GM10266 (cell line): ENCODE data around the gene CFAP77.

ENCODE experiments used
- DNase-seq: peaks from one replicate; pipeline ENCODE4 v3.0.0; 2012; ENCODE audit errors: extremely low spot score
- TF ChIP-seq, protein P1 (sequence below): IDR thresholded peaks from 2 replicates; pipeline ENCODE4 v1.5.1; 2012; ENCODE audit warnings: mild to moderate bottlenecking, low read depth; ENCODE audit not compliant: control insufficient read depth, insufficient read depth; ENCODE audit errors: missing control alignments

Gene CFAP77

DNA sequence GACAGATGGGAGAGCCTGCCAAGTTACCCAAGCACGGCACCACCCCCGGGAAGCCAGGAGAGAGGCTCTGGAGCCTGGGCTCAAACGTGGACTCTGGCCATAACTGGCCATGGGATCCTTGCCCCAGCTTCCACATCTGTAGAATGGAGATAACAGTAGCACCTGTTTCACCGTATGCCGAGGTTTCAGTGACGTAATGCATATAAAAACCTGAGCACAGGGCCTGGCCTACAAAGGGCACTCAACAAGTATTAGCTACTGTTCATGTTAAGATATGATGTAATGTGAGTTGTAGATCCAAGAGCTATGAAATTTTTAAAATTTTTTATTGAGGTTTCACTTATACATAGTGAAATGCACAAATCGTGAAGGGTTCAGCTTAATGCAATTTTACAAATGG lies 90.2 kb downstream of the CFAP77 start:
- TF ChIP-seq, protein P1, sequence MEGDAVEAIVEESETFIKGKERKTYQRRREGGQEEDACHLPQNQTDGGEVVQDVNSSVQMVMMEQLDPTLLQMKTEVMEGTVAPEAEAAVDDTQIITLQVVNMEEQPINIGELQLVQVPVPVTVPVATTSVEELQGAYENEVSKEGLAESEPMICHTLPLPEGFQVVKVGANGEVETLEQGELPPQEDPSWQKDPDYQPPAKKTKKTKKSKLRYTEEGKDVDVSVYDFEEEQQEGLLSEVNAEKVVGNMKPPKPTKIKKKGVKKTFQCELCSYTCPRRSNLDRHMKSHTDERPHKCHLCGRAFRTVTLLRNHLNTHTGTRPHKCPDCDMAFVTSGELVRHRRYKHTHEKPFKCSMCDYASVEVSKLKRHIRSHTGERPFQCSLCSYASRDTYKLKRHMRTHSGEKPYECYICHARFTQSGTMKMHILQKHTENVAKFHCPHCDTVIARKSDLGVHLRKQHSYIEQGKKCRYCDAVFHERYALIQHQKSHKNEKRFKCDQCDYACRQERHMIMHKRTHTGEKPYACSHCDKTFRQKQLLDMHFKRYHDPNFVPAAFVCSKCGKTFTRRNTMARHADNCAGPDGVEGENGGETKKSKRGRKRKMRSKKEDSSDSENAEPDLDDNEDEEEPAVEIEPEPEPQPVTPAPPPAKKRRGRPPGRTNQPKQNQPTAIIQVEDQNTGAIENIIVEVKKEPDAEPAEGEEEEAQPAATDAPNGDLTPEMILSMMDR, result no peak
- DNase-seq, result no peak

DNA sequence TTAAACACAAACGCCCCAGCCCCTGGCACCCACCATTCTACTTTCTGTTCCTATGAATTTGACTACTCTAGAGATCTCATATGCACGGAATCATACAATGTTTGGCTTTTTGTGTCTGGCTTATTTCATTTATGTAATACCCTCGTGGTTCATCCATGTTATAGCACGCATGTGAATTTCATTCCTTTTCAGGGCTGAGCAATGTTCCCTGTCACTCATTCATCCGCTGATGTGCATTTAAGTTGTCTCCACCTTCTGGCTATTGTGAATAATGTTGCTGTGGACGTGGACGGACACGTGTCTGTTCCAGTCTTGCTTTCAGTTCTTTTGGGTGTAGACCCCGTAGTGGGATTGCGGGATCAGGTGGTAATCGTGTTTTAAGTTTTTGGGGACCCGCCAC lies 92.5 kb downstream of the CFAP77 start:
- TF ChIP-seq, protein P1, result no peak
- no peak for DNase-seq

DNA sequence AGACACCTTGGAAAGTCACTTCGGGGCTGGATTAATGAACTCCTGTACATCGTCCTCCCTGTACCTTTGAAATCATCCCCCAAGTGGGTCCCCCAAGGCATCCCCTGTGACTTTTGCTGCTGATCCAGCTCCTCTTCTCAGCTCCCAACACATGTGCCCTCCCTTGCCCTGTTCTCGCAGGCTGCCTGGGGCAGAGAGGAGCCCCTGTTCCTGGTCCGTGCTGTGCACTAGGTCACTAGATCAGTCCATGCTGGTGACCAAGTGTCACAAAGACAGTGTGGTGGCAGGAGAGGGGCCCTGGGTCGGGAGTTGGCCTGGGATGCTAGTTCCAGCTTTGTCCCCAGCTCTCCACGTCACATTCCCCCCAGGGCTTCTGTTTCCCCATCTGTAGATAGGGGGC lies 93.1 kb downstream of the CFAP77 start:
- no peak for DNase-seq

DNA sequence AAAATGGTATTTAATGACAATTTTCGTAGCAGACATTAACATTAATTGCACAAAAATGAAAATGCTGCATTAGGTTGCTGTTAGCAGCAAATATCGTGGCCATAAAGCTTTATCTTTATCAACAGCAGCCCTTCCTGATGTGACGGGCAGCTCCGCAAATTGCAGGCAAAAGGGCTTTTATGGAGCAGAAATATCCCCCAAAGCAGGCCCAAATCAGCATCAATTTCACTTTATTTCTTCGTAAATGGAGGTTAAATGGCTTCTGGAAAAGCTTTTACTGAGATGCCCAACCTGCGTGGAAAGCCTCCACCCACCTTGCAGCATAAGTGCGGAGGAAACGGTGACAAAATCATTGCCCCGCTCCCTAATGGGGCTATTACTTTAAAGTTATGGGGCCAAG lies 94.5 kb downstream of the CFAP77 start:
- TF ChIP-seq, protein P1, result no peak
- no peak for DNase-seq

More for the DNA sequence above, 93.1 kb downstream of the CFAP77 start:
- TF ChIP-seq, protein P1, result no peak

DNA sequence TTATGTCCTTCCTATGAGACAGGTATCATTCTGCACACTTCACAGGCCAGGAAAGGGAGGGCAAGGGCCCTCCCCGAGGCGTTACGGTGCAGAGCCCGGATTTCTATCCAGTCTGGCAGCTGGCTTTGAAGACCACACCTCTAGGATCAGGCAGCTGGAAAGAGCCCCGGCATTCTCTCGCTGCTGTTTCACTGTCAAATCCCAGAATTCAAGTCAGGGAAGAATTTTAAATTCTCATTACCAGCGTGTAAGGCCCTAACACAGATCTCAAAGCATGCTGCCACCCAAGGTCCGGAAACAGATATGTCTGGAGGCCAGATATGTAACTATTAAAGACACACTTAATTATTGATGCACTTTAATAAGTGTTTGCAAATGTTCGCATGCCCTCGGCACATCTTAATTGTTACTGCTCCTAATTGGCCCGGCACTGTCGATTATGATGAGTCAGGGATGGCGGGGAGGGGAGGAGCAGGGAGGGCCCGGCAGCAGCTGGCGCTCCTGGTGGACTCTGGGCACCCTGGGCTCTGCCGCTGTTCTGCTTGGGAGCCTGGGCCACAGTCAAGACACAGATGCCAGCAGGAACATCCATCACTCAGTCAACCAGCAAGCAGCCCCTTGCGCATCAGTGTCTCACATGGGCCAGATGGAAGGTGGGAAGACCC lies 96.1 kb downstream of the CFAP77 start:
- TF ChIP-seq, protein P1, result no peak

DNA sequence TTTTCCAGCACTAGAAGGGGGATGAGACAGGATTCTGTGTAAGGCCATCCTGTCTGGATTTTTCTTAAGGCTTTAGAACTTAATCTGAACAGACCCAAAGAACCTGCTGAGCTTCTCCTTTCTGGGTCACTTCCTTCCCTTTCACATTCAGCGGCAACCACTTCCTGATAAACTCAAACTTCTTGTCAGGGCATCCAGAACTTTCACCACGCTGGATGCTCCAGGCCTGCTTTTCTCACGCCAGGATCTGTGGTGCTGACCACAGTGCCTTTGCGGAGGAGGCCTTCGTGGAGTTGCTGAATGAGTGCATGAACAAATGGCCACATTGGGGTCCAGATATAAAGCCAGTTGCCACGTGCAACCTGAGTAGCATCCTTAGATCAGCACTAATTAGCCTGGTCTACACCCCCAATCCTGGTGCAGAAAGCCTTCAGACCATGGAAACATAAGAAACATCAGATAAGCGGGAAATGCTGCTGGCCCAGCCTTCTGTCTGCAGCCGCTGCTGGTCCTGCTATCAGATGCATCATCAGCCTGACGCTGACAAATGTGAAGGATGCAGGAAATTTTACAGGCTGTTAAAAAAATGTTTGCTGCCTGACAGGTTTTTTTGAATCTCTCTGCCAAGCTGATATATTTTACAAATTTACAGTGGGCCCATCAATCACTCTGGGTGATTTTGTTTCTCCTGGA lies 97.1 kb downstream of the CFAP77 start:
- TF ChIP-seq, protein P1, result no peak
- DNase-seq, result no peak

More for the DNA sequence above, 96.1 kb downstream of the CFAP77 start:
- DNase-seq, result no peak
